Esophagus squamous epithelium (tissue), 5 donors: ENCODE results near the gene LMOD1. TPM values are rescaled to one million over a fixed set of nuclear protein-coding genes. Genes with fewer than 3 reads are reported as not detected.
A peak's percentile ranks its signal among the peaks of the same experiment; 100 is the strongest.

ENCODE experiments used
- DNase-seq: peaks from one replicate; lab custom pipeline; 2025; lab: John Stamatoyannopoulos, UW
- H3K27ac ChIP-seq, 4 donors: fragments of 200-600 bp; sonication (generic); one replicate each; pipeline ENCODE4 v1.5.1; 2016 to 2019; ENCODE audit warnings: mild to moderate bottlenecking in 1 of 4
- H3K27me3 ChIP-seq, 4 donors: fragments of 200-600 bp; sonication (generic); 1 replicate in 3 of 4; 2 replicates in 1 of 4; pipeline versions ENCODE4 v1.5.1 to v1.6.0; 2017 to 2021; ENCODE audit warnings: antibody characterized with exemption in 1 of 4
- H3K36me3 ChIP-seq, 3 donors: fragments of 200-600 bp; sonication (generic); one replicate each; pipeline ENCODE4 v1.5.1; 2016 to 2019
- H3K4me1 ChIP-seq, 3 donors: fragments of 200-600 bp; sonication (generic); one replicate each; pipeline ENCODE4 v1.5.1; 2017 to 2019
- H3K4me3 ChIP-seq, 4 donors: fragments of 200-600 bp; sonication (generic); 1 replicate in 3 of 4; 2 replicates in 1 of 4; pipeline ENCODE4 v1.5.1; 2016 to 2019; ENCODE audit warnings: mild to moderate bottlenecking in 2 of 4, moderate library complexity in 1 of 4
- H3K9me3 ChIP-seq, 3 donors: fragments of 200-600 bp; sonication (generic); one replicate each; pipeline ENCODE4 v1.5.1; 2016 to 2019
- CTCF ChIP-seq, 6 experiments: fragments of 450-650 bp in 4 of 6; fragments of 200-600 bp in 2 of 6; sonication (generic) in 2 of 6; IDR thresholded peaks; one replicate each; pipeline ENCODE4 v1.5.1; 2016 to 2019; ENCODE audit warnings: antibody characterized with exemption in 6 of 6, mild to moderate bottlenecking in 4 of 6, moderate library complexity in 4 of 6
- POLR2A ChIP-seq, 4 donors: fragments of 450-650 bp; IDR thresholded peaks; one replicate each; pipeline ENCODE4 v1.6.1; 2017; ENCODE audit warnings: antibody characterized with exemption in 4 of 4, mild to moderate bottlenecking in 4 of 4, moderate library complexity in 3 of 4
- WGBS, 2 donors: methylation state at CpG; one replicate each; pipeline ENCODE4 v1.1.5; 2018; 5-methylcytosine and 5-hydroxymethylcytosine counted together
- intact Hi-C: fragments of 100-400 bp; cut with DNase I; formaldehyde crosslinking; loops from one replicate; pipeline ENCODE4 v1.15.0; 2022
- total RNA-seq, 4 donors: library from RNA; depleted of rRNA; stranded (reverse); fragments of >200 nt; gene quantifications; one replicate each; pipeline ENCODE4 v1.1.0, GENCODE V29; 2016
- donor health status: DM: yes; HTN: yes; CAD: no.

LMOD1 gene
- total RNA-seq, 4 donors from 2014 or later, result 8.3 to 157 (median 38.6) TPM

- Histone ChIP-seq H3K4me3 (no peak overlapping the region), H3K27me3 (peaks cover 0 to 39% (median 0%) of the 10 kb centered on the region in 4 donors), H3K27ac (peak overlapping the region in 3 of 4 donors; percentile 10 to 23 (median 22)), H3K36me3 (no peaks in the 10 kb centered on the region), H3K9me3 (no peaks in the 10 kb centered on the region), H3K4me1 (peaks cover 0 to 24% (median 6%) of the 10 kb centered on the region in 3 donors)
- no peak for DNase-seq
- TF ChIP-seq POLR2A (IDR thresholded peaks at IDR 0.05), result no peak
- no peak for TF ChIP-seq CTCF (IDR thresholded peaks at IDR 0.05)
- intact Hi-C loops, result no loop called here
Measured at GRCh38 chr1:201949491-201949890, 3.1 kb upstream of the LMOD1 start.

GRCh38 chr1:201947697-201948008, 1.3 kb upstream of the LMOD1 start:
- WGBS, 2 donors, result 45 to 48% methylated on average over 3 of the region's 3 CpGs

GRCh38 chr1:201945863-201946223, 505 bp downstream of the LMOD1 start:
- DNase-seq, result no peak
- H3K27me3 ChIP-seq, result peaks cover 0 to 52% (median 0%) of the 10 kb centered on the region in 4 donors
- no peak for TF ChIP-seq CTCF (IDR thresholded peaks at IDR 0.05)
- no peak for TF ChIP-seq POLR2A (IDR thresholded peaks at IDR 0.05)
- no peaks in the 10 kb centered on the region for H3K36me3 ChIP-seq
- intact Hi-C loops, result no loop called here
- WGBS, 2 donors, result 26 to 29% methylated on average over 10 of the region's 10 CpGs
- H3K4me3 ChIP-seq, result peak overlapping the region; percentile 18 to 73 (median 52)
- H3K27ac ChIP-seq, result peak overlapping the region; percentile 68 to 95 (median 88)
- H3K4me1 ChIP-seq, result peaks cover 0 to 38% (median 6%) of the 10 kb centered on the region in 3 donors
- H3K9me3 ChIP-seq, result no peaks in the 10 kb centered on the region

More at GRCh38 chr1:201947697-201948008, 1.3 kb upstream of the LMOD1 start:
- H3K27me3 ChIP-seq, result peaks cover 0 to 52% (median 0%) of the 10 kb centered on the region in 4 donors
- no peak for DNase-seq
- H3K27ac ChIP-seq, result peak overlapping the region; percentile 62 to 95 (median 88)
- TF ChIP-seq CTCF (IDR thresholded peaks at IDR 0.05) (peak in 1 of 6 experiments; percentile 15), POLR2A (IDR thresholded peaks at IDR 0.05) (no peak)
- no peaks in the 10 kb centered on the region for H3K36me3 ChIP-seq
- intact Hi-C loops, result no loop called here
- no peaks in the 10 kb centered on the region for H3K9me3 ChIP-seq
- H3K4me3 ChIP-seq, result peak overlapping the region in 2 of 4 donors; percentile 55 to 73
- H3K4me1 ChIP-seq, result peaks cover 0 to 22% (median 6%) of the 10 kb centered on the region in 3 donors

DNA sequence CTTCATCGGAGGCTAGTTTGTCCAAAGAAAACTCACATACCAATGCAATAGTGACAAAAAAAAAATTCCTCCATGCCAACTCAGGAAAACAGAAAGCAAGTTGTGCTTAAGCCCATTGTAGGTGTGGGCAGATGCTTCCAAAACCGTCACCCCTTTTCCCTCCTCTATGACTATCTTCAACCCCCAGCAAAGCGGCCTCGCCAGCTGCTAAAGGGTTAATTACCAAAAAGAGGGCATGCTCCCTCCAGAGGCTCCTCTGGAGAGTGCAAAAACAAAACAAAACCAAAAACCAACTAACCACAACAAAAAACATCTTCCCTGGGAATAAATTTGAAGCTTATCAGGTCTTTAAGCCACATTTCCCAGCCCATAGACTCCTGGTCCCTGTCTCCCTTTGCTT, 1.2 kb downstream of the LMOD1 start:
- Histone ChIP-seq H3K27me3 (peaks cover 0 to 52% (median 0%) of the 10 kb centered on the region in 4 donors), H3K4me3 (peak overlapping the region; percentile 18 to 73 (median 52)), H3K27ac (peak overlapping the region; percentile 68 to 95 (median 88)), H3K36me3 (no peaks in the 10 kb centered on the region), H3K9me3 (no peaks in the 10 kb centered on the region), H3K4me1 (peaks cover 0 to 40% (median 6%) of the 10 kb centered on the region in 3 donors)
- DNase-seq, result no peak
- no peak for TF ChIP-seq POLR2A (IDR thresholded peaks at IDR 0.05)
- peak in 2 of 6 experiments; percentile 17 to 20 for TF ChIP-seq CTCF (IDR thresholded peaks at IDR 0.05)
- intact Hi-C loops, result no loop called here
- WGBS, 2 donors, result 52 to 62% methylated on average over 4 of the region's 4 CpGs

DNA sequence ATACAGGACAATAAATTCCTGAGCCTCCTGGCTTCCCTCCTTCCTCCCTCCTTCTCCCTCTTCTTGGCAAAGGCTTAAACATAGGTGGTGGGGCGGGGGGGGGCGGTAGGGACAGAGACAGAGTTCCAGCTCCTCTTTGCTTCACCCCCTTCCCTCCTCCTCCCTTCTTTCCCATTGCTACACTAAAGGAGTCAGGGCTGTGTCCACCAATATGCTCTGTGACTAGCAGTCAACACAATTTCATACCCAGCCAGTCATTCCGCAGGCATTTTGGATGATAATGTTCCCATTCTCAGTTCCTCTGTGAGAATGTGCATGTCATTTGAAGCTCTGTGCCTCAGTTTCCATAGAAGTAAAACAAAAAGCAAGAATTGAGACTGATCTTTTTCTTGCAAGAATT, 1.7 kb downstream of the LMOD1 start:
- peak overlapping the region; percentile 58 to 95 (median 88) for H3K27ac ChIP-seq
- intact Hi-C loops, result no loop called here
- H3K9me3 ChIP-seq, result no peaks in the 10 kb centered on the region
- TF ChIP-seq POLR2A (IDR thresholded peaks at IDR 0.05) (no peak), CTCF (IDR thresholded peaks at IDR 0.05) (no peak)
- no peak for DNase-seq
- H3K36me3 ChIP-seq, result no peaks in the 10 kb centered on the region
- peaks cover 0 to 40% (median 6%) of the 10 kb centered on the region in 3 donors for H3K4me1 ChIP-seq
- H3K4me3 ChIP-seq, result peak overlapping the region; percentile 18 to 73 (median 52)
- 53 to 70% methylated on average over 2 of the region's 3 CpGs for WGBS, 2 donors
- peaks cover 0 to 52% (median 0%) of the 10 kb centered on the region in 4 donors for H3K27me3 ChIP-seq
